NCI-H128 (cell line): ENCODE measurements around the gene LLGL2.

Source experiments
- DNase-seq: peaks from one replicate; lab custom pipeline; 2025; ENCODE audit not compliant: unreplicated experiment; lab: John Stamatoyannopoulos, UW

LLGL2 gene

DNA sequence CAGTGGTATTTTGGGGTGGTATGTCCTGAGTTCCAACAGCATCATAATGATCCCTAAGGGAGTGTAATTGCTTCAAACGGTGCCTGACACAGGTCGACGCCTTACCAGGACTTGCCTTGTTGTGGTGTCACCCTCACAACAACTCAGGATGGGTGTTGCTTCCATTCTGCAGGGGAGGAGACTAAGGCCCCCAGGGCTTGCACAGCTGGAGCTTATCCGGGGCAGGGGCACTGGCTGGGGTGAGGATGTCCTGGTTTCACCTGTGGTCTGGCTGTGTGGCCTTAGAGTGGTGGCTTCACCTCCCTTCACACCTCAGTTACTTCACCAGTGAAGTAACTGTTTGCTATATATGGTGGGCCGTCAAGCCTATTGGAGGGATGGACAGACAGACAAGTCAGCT lies 23.3 kb downstream of the LLGL2 start:
- DNase-seq, result no peak

DNA sequence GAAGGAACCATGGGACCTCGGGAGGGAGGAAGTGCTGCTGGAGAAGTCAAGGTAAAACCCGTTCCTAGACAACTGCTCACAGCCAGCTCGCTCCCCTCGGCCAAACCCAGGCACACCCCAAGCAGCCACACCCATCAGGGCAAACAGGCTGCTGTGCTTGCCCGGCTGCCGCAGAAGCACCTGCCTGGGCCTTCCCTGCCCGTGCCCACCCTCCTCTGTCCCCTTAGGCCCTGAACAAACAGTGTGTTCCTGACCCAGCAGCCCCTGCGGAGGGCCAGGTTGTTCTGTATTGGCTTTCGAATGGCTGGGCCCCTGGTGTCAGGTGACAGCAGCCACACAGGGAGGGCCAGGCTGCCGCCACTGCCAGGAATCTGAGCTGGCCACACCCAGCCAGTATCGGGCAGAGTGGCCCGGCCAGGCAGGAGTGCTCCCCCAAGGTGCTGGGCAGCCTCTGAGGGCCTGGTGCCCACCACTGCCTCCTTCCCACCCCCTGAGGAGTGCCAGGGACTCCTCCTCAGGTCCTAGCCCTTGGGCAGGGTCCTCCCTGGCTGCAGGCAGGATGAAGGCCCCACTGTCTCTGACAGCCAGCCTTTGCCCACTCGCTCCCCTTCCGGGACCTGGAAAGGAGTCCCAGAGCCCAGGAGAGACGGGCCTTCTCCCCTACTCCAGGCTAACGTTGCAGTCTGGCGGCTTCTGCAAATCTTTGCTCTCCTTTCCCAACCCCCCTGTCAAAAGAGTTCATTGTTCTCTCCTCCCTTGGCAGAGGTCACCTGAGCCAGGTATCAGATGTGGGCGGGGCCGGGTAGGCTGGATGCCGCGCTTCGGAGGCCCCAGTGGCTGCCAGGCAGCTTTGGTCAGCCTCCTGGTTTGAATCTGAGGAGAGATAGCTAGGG lies 24.0 kb downstream of the LLGL2 start:
- DNase-seq, result peak; percentile 40

- no peak for DNase-seq
These were observed 24.6 kb downstream of the LLGL2 start for GRCh38 chr17:75550139-75550465.

- no peak for DNase-seq
These were observed 25.8 kb downstream of the LLGL2 start for GRCh38 chr17:75551266-75551665.

GRCh38 chr17:75552425-75553294 lies 27.2 kb downstream of the LLGL2 start:
- no peak for DNase-seq

GRCh38 chr17:75553295-75554110 lies 28.0 kb downstream of the LLGL2 start:
- DNase-seq, result no peak

DNA sequence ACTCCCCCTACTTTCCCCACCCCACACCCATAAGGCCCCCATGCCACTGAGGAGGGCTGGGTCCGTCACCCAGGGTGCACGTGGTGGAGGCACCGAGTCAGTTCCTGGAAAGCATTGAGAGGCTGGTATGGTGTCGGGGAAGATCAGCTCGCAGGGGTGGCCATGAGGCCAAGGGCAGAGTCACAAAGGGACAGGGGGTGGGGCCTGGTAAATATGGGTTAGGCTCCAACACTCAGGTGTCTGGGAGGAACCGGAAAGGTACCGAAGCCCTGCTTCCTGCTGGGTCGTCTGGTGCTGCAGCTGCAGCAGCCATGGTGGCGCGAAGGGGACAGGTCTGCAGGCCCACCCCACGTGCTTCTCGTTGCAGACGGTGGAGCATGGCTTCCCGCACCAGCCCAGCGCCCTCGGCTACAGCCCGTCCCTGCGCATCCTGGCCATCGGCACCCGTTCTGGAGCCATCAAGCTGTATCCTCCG lies 30.2 kb downstream of the LLGL2 start:
- DNase-seq, result no peak

GRCh38 chr17:75557075-75557851 lies 31.8 kb downstream of the LLGL2 start:
- DNase-seq, result no peak

DNA sequence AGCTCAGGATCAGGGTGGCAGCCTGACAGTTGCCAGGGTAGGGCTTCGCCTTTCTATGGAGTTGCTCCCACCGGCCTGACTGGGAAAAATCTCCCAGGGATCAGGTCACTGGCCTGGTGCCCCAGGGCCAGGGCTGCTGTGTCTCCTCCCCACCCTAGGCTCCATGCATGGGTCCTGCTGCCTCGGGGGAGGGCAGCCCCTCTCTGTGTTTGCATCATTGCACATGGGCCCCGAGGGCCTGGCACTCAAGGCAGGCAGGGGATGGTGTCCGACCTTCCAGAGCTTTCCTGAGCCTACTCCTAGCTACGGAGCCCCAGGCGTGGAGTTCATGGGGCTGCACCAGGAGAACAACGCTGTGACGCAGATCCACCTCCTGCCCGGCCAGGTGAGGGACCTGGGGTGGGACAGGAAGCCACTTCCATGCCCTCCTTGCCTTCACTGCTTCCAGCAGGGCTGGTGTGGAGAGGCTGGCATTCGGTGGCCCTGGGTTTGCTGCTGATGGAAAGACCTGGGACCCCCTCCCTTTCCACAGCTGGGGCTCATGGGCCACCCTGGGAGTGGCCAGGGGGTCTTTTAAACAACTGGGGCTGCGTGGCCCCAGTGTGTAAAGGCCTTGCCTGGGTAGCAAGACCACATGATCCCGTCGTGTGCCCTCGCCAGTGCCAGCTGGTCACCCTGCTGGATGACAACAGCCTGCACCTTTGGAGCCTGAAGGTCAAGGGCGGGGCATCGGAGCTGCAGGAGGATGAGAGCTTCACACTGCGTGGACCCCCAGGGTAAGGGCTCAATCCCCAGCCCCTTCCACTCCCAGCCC lies 32.6 kb downstream of the LLGL2 start:
- no peak for DNase-seq

DNA sequence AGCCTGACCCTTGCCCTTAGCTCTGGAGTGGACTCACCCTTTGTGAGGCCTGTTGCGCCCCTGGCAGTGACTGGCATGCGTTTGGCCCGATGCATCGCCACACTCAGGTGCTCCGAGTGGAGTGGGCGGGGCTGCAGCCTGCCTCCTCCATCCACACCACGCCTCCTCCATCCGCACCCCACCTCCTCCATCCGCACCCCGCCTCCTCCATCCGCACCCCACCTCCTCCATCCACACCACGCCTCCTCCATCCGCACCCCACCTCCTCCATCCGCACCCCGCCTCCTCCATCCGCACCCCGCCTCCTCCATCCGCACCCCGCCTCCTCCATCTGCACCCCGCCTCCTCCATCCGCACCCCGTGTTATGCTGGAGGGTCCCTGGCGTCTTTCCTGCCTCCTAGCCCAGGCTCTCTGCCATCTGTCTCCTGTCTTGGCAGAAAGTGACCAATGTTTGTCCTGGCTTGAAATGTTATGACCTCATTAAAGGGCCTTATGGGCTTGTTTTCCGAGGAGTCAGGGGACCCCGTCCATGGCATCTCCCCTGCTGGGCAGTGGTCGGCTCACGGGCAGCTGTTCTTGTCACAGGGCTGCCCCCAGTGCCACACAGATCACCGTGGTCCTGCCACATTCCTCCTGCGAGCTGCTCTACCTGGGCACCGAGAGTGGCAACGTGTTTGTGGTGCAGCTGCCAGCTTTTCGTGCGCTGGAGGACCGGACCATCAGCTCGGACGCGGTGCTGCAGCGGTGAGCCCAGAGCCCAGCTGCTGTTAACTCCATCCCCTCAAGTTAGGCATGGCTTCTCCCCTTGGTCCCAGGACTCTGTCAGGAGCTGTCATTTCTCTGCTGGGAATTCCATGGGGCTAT lies 33.4 kb downstream of the LLGL2 start:
- no peak for DNase-seq

- DNase-seq, result no peak
These were observed 34.5 kb downstream of the LLGL2 start for GRCh38 chr17:75559958-75560533.

- no peak for DNase-seq
These were observed 36.6 kb downstream of the LLGL2 start for GRCh38 chr17:75561927-75562603.

GRCh38 chr17:75563063-75563758 lies 37.7 kb downstream of the LLGL2 start:
- DNase-seq, result no peak

GRCh38 chr17:75564195-75564594 lies 38.7 kb downstream of the LLGL2 start:
- no peak for DNase-seq

DNA sequence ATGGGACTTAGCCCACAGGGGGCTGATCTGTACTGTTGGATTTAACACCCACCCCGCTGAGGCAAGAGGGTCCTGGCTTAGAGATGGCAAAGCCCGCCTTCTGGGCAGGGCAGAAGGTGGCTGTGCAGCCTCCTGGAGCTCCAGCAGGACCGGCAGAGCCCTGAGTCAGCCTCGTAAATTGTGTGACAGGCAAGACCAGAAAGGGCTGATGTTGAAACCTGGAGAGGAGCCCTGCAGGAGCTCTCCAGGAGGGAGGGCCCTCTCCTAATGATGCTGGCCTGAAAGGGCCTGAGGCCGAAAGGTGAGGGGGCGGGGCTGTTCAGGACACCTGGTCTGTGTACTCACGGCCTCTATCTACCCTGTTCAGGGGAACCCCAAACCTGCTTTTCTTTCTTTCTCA lies 39.6 kb downstream of the LLGL2 start:
- DNase-seq, result no peak

- DNase-seq, result no peak
These were observed 40.1 kb downstream of the LLGL2 start for GRCh38 chr17:75565618-75566017.

DNA sequence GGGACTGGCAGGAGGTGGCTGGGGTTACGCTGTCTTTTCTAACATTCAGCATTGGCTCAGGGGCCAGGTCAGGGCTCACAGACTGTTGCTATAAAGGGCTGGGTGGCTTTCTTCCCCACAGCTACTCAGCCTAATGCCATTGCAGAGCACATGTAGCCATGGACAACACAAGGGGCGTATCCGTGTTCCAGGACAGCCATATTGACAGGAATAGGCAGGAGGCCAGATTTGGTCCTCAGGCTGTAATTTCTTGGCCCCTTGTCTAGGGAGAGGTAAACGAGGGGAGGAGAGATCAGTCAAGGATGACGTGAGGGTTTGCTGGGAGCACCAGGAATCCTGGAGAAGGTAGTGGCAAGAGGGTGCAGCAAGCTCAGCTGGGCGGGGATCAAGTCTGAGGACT lies 40.9 kb downstream of the LLGL2 start:
- no peak for DNase-seq
